Measurements from ENCODE around the gene PLA2R1.

The PLA2R1 gene

DNA sequence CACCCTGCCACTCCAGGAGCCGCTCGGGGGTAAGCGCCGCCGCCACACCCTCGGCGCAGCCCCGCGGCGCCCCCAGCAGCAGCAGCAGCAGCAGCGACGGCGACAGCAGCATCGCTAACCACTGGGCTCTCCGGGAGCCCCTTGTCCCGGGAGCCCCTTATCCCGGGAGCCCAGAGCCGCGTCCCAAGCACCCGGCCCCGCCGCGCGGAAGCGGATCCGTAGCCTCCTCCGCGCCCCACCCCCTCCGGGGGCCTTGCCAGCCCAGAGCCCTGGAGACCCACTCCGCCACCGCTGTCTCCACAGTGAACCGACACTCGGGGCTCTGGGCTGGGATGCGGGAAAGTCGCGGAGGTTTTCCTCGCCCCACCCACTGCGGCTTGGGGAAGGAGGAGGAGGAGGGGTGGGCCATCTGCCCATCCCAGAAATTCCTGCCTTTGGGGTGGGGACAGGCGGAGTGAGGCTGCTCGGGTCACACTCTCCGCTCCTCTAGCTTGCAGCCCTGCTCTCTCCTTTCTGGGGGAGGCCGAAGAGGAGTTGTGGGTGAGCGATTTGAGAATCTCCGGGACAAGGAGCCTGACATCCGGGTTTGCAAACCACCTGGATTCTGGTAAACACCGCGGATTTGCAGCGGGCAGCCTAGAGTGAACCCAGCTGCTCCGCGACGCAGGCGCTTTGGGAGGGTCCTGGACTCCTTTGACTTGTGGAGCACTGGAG is at the start of gene PLA2R1:
TSS of gene PLA2R1 (minus strand) at position 324 of the 714 bp plus-strand sequence. CDS start at position 112, 212 bp downstream.
- DNase-seq, result peak; percentile 20

DNA sequence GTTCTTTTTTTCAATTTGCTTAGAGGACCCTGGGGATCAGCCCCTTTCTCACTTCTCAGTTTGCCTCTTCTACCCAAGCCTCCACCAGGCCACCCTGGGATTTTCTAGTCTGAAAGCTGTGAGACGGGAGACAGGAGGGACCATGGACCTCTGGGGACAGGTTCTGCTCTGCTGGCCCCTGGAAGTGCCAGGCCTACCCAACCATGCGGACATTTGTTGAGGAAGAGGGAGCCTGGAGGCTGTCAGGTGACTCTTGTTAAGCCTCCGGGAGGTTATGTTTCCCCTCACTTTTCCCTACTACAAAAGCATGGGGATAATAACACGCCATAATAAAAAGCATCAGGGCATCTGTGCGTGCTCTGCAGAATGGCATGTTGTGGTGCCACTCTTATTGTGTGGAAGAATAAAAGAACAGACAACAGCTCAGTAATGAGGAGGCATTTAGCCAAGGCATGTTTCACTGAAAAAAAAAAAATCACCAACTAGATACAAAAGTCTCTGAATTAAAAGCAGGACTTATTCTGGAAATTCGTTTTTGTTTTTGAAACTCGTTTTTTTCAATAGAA is 48.3 kb upstream of the PLA2R1 start:
- no peak for DNase-seq

DNA sequence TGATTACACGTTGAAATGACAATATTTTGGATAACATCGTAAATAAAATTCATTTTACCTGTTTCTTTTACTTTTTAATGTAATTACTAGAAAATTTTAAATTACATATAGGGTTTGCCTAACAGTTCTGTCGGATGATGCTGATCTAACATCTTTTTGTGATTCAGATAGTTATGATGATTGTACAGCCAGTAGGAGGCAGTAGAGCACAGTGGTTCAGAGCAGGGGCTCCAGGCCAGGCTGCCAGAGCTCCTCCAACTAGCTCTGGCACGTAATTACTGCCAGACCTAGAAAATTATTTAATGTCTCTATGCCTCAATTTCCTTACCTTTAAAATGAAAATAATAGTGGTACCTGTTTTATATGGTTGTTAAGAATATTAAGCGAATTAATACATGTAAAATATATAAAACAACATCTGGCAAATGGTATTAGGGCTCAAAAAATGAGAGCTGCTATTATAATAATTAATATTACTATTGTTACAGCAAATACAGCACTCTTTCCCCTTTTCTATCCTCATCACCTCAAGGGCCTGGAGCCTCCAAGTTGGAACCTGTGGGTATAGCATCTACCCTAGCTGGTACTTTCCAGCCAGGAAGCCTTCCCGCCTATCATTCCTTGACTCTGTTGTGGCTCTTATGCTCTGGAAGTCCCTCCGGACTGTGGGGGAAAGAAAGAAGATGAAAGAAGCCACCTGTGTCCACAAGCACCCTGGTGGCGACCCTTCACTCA is 47.7 kb upstream of the PLA2R1 start:
- peak; percentile 85 for DNase-seq

DNA sequence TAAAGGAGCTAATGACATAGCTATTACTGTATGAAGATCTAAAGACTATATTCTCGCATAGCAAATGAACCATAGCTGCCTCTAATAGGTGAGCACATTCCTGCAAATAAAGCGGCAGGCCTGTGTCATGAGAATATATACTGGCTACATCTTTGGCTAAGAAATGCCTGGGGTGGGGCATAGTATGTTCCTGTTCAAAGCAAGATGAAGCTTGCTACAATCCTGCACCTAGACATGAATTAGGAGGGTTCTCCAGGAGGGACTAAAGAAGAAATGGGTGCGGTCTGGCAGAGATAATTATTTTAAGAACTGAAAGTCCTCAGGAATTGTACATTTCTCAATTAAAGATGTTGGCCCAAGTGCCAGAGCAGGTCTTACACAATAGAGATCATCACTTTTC is 46.8 kb upstream of the PLA2R1 start:
- DNase-seq, result no peak

DNA sequence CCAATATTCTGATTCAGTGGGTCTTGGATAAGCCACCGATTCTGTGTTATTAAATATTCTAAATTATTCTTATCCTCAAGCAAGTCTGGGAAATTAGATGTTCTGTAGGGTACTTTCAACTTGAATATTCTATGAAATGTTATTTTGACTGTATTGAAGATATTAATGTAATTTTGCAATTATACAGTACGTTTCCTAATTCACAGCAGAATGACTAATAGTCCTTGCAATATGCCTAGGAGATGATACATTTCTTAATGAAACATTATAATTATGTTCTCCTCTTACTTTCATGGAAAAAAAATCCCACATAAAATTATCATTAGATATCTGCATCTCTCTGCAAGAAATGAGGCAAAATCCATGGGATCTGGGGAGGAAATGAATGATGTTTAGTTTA is 46.2 kb upstream of the PLA2R1 start:
- no peak for DNase-seq

DNA sequence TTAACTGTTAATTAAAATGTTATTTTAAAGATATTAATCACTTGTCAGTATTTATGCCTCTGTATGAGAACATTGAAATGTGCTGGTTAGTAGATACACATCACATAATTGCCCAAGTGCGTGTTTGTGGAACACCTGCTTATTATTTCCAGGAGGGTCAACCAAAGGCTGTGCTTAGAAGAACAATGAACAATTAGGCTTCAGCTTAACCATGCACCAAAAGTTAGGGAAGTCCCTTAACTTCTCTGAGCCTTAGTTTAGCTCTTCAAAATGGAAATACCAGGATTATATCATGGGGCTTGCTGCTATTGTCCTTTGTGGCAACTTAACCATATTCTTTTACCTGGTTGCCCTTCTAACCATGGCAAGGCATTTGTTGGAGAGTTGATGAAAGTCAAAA is 43.0 kb upstream of the PLA2R1 start:
- DNase-seq, result no peak

DNA sequence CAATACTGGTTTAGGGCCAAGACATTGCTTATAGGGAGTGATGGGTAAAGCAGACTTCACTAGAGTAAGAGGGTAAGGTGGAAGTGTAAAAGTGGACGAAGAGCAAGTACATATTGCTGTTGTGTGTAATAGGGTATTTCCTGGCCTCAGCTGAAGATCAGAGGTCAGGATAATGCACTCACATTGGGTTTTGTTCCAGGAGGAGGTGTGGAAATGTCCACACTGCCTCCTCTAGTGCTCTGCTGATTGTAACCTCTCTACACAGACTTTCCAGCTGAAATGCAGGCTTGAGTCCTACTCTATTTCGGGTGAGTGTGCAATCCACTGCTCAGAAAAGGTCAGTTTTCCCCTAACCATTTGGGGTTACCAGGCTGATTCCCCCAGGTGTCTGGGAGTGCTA is 41.7 kb upstream of the PLA2R1 start:
- DNase-seq, result no peak

DNA sequence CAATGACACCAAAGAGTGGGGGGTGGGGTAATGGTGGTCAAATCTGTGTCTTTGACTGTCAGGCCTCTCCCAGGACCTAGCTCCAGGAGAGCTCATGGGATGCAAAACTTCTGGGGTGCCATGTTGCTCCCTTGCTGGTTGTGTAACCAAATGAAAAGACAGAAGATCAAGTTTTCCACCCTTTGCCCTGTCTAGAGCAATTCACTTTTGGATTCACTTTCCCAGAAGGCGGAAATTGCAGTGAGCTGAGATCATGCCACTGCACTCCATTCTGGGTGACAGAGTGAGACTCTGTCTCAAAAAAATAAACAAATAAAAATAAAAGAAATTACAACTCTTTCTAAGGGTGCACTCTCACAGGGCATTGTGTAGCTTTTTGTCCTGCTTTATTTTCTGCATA is 34.9 kb upstream of the PLA2R1 start:
- no peak for DNase-seq

DNA sequence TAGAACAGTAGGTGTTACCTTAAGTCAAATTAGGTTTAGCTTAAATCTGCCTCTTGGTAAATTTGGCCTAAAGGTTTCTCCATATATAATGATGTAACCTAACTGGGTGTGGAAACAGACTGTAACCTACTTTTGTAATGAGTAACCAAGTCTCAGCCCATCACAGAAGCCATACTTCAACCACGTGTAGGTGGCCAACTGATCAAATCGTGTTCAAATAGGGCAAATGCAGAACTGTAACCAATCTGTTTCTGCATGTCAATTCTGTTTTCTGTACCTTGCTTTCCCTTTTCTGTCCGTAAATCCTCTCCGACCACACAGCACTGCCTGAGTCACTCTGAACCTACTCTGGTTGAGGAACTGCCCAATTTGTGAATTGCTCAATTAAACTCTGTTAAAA is 34.0 kb upstream of the PLA2R1 start:
- DNase-seq, result peak; percentile 22

DNA sequence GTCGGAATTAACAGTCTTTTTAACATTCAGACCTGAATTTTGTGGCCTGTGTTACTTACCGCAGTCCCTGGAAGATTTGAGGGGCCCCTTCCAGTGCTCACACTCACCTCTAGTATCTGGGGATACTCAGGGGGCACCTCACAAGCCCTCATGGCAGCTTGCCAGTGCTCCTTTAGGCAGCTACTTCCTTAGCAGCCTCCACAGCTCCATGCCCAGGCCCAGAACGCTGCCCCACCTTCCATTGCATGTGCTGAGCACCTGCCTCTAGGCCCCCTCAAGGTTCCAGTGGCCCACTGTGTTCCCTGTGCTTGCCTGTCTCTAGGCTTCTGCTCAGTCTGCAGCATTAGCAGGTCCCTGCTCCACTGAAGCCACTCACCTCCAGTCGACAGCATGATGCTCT is 30.0 kb upstream of the PLA2R1 start:
- no peak for DNase-seq

DNA sequence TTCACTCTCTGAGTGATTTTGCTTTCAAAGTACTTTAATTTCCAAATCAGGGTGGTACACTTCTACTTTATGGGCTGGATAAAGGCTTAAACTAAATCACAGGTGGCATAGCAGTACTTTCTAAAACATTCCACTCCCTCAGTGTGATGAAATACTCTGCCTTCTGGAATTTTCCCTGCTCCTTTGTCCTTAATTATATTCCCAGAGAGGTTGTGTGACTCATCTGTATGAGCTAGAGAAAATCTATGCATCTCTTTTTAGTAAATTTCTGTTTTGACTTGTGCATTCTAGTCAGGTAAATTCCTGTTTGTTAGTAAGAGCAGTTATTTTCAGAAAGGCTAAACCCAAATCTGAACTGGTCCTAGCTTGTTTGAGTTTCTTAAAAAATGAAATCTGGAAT is 29.0 kb upstream of the PLA2R1 start:
- DNase-seq, result no peak

DNA sequence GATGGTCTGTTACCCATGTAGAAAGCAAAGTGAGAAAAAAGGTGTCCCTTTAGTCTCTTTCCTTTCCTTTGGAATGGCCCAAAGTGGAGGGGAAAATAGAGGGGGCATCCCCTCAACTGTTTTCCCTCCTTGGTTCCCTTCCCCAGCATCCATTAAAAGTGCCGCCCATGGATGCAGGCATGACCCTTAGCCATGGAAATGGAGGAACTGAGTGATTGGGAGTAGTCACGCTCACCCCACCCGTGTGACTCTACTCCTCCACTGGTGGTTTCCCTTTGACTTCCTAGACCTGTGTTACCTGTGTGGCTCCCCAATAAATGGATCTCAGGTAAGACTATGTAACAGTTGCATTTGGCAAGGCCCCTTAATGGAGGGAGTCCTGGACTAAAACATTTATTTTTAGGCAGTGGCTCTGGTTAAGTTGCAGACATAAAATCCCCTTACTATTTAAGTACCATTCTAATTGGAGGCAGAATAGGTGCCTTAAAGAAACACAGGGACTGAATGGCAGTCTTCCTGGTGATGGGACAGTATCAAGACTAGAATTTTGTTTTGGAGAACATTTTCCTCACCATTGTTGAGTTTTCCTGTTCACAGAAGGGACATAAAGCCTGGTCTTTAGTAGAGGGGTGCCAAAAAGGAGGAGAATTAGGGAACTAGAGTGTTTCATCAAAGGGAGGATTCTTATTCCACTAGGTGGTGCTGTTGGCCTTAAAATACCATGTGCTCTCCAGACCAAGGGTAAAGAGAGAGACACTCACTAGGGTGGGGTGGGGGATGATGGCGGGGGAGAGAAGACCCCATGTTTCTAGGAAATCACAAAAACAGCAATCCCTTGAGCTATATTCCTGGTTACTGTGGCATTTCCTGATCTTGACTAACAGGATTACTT is 25.7 kb upstream of the PLA2R1 start:
- peak; percentile 55 for DNase-seq

DNA sequence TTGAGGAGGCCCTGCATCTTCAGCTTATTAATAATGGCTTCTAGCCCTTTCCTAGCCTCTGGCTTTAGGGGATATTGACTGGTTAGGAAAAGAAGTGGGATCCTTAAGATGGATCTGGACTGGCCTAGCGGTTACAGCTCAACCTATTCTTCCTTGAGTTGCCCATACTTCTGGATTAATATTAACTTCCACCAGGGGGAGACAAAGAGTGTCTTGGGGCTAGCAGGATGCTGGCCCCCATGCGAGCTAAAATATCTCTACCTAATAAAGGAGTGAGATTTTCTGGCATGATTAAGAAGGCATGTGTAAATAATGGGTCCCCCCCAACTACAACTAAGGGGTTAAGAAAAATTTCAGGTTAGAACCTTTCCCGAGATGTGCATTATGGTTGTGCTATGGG is 23.2 kb upstream of the PLA2R1 start:
- DNase-seq, result peak; percentile 38

DNA sequence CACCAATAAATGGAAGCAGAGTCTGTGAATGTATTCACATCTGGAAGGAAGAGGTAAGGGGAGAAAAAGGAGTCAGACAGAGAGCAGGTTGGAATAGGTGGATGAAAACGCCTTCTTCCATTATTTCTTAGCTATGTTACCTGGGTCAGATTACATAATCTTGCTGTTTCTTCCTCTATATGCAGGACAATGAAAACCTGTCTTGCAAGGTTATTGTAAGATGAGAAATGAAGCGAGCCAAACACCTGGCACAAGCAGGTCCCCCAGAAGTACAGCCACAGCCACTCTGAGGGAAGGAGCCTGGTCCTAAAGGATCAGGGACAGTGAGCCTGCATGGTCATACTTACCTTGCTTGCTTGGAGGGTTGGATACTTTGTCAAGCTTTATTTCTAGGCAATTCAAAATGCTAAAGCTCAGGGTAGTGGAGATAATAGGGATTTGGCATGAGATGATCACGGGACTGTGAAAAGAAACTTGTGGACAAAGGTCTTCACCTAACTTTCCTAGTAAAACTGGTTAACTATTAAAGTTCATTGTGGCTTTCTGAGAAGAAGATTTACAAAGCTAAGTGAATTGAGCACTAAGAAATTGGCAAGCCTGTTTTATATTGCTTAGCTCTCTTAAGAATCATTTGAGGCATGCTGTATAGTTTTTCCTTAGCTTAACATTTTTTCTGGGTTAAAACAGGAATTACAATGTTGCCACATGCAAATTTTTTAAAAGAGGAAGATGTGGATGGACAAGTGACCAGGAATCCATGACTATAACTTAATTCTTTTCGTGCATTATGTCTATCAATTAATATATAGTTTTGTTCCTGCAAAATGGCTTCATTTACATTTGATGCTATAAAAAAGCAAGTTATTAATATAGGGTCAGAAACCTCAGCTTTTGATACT is 15.7 kb upstream of the PLA2R1 start:
- no peak for DNase-seq

DNA sequence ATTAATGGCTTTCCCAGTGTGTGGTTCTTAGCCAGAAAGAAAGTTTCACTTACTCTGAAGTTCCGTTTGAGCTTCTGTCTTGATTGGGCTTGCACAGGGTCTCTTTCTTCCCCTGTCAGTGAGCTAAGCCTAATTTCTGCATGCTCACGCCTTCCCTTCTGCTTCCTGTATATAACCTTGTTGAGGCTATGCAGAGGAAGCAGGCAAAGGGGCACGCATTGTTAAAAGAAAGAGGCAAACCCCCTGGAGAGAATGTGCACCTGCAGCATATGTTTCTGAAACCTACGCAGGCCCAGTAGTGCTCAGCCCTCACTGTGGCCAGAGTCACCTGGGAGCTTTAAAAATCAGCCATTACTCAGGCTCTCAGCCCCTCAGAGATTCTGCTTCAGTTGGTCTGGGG is 14.5 kb upstream of the PLA2R1 start:
- peak; percentile 71 for DNase-seq

DNA sequence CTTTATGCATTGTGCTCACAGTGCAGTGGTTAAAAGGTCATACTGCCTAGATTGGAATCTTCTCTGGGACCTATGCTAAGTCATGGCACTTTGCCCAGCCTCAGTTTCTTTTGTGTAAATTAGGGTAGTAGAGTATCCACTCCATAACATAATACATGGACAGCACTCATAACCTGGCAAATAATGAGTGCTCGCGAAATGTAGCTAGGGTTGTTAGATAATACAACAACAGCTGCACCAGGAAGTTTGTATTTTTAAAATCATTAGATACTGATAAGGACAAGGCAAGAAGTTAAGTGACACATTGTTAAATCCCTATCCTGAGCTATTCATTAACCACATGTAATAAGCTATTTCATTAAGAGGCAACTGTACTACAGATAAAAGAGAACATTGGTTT is 13.8 kb upstream of the PLA2R1 start:
- peak; percentile 11 for DNase-seq

DNA sequence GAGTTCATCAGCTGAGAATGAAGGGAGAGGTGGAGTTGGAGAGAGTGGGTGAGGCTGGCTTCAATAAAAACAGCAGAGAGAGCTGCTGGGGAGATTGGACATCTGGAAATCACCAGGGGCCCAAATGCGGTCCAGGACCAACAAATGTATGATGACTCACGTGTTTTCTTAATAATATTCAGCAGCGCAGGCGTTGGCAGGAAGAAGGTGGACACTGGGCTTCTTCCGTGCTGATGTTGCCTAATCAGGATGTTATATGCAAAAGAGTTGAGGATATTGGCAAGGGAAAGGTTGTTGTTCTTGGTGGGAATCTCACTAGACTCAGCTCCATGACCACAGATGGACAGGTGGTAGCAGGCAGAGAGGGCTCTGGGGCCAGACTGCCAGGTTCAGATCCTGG is 12.8 kb upstream of the PLA2R1 start:
- no peak for DNase-seq

DNA sequence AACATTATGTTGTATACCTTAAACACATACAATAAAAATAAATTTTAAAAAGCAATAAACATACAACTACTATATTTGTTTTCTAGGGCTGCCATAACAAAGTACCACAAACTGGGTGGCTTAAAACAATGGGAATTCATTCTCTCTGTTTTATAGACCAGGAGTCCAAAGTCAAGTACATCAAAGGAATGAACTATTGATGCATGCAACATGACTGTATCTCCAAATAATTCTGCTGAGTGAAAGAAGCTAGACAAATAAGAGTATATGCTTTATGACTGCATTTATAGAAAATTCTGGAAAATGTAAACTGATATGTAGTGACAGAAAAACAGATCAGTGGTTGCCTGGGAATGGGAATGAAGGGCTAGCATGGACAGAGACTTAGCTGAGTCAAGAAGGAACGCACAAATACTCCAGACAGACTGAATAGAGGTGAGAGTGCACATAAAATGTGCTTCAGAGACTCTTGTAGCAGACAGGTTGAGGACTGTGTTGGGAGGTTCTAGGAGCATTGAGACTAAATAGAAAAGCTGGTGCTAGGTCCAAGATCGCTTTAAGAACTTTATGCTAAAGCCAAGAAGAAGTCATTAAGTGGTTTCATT is 11.0 kb upstream of the PLA2R1 start:
- no peak for DNase-seq

DNA sequence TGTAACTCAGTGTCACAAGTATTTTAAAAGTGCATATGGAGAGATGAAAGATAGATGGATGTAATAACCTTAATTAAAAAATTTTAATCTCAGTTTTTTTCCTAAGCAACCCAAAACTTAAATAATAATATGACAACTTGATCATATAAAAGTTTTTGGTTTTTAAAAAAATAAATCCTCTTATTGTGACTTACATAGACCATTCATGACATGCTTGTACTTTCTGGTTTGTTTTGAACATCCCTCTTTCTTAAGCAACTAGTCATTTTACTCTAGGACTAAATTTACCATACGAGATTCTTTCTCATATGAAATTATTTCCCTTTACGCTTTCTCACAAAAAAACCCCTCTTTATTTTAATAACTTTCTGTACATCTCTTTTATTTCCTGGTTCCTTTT is 6.5 kb upstream of the PLA2R1 start:
- no peak for DNase-seq

DNA sequence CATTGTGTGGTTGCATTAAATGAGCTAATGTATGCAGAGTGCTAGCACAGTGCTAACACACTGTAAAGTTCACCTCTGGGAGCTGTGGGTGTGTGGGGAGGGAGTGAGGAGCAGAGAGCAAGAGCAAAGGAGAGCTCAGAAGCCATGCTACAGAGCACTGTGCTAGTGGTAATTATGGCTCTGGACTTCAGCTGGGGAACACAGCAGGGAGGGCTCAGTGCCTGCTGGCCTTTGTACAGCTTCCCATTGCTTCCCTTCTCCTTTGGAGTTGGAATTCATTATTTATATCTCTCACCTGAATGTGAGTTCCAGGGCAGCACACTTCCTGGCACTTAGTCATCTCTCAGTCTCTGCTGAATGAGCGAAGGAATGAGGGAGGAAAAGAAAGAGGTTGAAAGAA is 2.5 kb upstream of the PLA2R1 start:
- no peak for DNase-seq

DNA sequence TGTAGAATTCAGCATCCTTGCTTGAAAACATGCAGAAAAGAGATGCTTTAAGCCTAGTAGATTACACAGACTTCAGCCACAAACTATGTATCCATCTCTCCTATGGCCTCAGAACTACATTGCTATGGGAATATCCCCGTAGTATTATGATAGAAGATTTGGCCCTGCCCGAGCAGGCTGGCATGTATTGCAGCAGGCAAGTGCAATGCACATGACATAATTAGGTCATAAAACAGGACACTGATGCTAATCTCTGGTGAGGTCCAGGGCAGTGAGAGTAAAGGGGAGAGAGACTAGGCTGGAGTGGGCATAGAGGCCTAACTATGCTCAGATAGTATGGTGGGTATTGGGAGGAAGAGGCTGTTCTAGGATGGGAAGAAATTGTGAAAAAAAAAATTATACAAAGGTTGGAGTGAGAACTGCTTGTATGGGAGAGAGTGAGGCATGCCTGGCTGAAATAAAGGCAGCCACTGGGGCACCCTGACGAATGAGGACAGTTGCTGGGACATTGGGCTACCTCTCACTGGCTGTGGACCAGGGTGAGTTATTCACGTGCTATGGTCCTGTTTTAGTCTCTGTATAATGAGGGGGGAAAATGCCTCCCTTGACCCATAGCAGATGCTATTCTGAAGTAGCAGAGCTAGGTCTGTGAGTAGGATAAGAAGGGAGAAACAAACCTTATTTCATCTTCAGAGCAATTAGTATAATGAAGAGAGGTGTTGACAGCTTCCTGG is 1.6 kb upstream of the PLA2R1 start:
- DNase-seq, result no peak
